IMR-90 (cell line): ENCODE measurements around the gene CCDC12.

Source experiments
- CEBPB ChIP-seq: IDR thresholded peaks from 2 replicates; pipeline ENCODE4 v1.6.1; 2012; ENCODE audit warnings: low read depth, low read length, improper control_type of control experiment
- CHD1 ChIP-seq: IDR thresholded peaks from 2 replicates; pipeline ENCODE4 v1.6.1; 2012; ENCODE audit warnings: low read depth, low read length, improper control_type of control experiment
- CTCF ChIP-seq: conservative IDR thresholded peaks from 2 replicates; pipeline ENCODE4 v1.5.1; 2012; ENCODE audit warnings: mild to moderate bottlenecking, low read depth, low read length, improper control_type of control experiment
- MAZ ChIP-seq: IDR thresholded peaks from 2 replicates; pipeline ENCODE4 v1.6.1; 2012; ENCODE audit warnings: low read depth, mild to moderate bottlenecking, low read length, improper control_type of control experiment, moderate library complexity, borderline replicate concordance
- POLR2A ChIP-seq: IDR thresholded peaks from 2 replicates; pipeline ENCODE4 v1.6.1; 2012; ENCODE audit warnings: mild to moderate bottlenecking, low read depth, low read length
- RAD21 ChIP-seq: IDR thresholded peaks from 2 replicates; pipeline ENCODE4 v1.6.1; 2012; ENCODE audit warnings: low read length, improper control_type of control experiment
- USF2 ChIP-seq: fragments of 150-350 bp; IDR thresholded peaks from 2 replicates; pipeline ENCODE4 v1.6.1; 2017; ENCODE audit warnings: mild to moderate bottlenecking, antibody characterized with exemption, low read length, low read depth

GRCh38 chr3:47001731-47002170 is 25.2 kb upstream of the CCDC12 start:
- TF ChIP-seq POLR2A (no peak), USF2 (no peak), MAZ (no peak), CTCF (no peak), CHD1 (no peak), CEBPB (no peak), RAD21 (no peak)
